ENCODE data around the gene POFUT1.

Gene POFUT1

GRCh38 chr20:32205843-32206759 lies 1.6 kb upstream of the POFUT1 start:
- DNase-seq (ENCODE audit: extremely low spot score, insufficient read length, low read depth) (no peak), FAIRE-seq (no peak)

DNA sequence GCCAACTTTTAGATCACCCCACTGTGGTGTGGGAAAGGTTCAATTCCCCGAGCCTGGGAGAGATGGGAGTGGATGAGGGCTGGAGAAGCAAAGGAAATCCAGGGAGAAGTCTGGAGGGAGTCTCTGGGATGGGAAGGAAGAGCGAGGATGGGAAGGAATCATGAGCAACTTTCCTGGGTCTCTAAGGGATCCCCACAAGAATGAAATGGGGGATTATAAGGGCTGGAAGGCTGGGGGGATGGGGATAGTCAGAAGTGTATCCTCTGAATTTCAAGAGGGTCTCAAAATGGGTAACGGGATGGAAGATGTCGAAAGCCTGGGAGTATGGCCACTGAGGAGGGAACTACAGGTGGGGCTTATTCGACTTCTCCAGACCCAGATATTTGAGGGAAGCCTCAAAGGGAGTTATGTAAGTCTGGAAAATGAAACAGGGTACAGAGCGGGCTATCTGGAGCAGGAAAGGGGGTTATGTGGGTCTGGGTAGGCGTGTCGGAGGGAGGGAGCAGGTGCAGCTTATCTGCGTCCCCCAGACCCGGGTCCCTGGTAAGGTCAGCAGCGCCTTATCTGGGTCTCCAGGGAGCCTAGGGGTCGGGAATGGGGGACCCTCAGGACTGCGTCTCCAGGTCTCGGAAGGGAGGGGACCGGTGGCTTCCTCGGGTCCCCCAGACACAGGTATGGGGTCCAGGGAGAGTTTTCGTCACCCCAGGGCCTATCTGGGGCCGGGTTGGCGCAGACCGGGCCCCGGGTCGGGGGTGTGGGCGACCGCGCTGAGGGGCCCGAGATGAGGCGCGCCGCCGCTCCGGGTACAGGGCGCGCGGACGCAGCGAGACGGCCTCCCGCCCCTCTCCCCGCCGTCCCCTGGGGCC lies 687 bp upstream of the POFUT1 start:
- FAIRE-seq = no peak

DNA sequence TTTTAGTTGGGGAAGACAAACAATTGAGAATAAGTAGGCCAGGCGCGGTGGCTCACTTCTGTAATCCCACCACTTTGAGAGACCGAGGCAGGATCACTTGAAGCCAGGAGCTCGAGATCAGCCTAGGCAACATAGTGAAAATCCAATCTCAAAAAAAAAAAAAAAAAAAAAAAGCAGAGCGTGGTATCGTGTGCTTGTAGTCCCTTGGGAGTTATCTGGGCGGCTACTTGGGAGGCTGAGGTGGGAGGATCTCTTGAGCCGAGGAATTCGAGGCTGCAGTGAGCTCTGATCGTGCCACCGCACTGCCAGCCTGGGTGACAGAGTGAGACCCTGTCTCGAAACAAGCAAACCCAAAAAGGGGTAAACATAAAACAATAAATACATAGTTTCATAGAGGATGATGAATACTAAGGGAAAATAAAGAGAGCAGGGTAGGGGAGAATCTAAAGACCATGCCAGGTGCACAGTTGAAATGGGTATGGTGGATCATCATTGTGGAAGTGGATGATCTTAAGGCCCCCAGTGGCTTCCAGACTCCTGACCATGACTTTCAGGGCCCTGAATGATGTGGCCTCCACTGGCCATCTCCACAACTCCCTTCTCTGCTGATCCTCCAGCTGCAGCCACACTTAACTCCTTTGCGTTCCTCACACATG lies 947 bp downstream of the POFUT1 start:
- DNase-seq (ENCODE audit: extremely low spot score, insufficient read length, low read depth) = no peak
- FAIRE-seq = no peak

More for the DNA sequence above, 687 bp upstream of the POFUT1 start:
- DNase-seq (ENCODE audit: extremely low spot score, insufficient read length, low read depth) = no peak

DNA sequence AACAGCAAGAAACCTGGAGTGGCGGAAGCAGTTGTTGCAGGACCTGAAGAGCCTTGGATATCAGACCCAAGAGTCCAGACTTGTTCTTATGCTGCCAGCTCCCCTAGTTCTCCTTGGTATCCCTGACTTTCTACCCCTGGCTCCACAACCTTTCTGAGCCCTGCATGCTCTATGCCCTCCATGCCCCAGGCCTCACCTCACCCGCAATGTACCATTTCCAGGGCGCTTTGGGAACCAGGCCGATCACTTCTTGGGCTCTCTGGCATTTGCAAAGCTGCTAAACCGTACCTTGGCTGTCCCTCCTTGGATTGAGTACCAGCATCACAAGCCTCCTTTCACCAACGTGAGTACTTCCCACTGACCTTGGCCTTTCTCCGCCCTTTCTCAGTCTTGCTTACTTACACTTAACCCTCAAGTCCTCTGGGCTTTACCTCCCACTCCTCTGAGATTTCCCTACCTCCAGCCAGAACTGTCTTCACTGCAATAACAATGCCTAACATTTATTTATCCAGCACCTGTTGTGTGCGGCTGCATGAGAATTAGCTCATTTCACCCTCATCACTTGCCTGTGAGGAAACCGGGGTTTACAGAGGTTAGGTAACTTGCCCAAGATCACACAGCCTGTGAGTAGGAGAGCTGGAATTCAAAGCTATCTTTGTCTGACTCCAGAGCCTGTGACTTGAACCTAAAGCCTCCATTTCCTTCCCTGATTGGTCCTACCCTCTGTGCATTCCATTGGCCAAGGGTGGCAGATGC lies 2.3 kb downstream of the POFUT1 start:
- no peak for FAIRE-seq
- DNase-seq (ENCODE audit: extremely low spot score, insufficient read length, low read depth) = no peak

GRCh38 chr20:32213870-32214269 lies 6.2 kb downstream of the POFUT1 start:
- FAIRE-seq = no peak
- DNase-seq (ENCODE audit: extremely low spot score, insufficient read length, low read depth) = no peak

GRCh38 chr20:32215147-32215546 lies 7.5 kb downstream of the POFUT1 start:
- FAIRE-seq = no peak
- DNase-seq (ENCODE audit: extremely low spot score, insufficient read length, low read depth) = no peak

GRCh38 chr20:32215729-32216128 lies 8.0 kb downstream of the POFUT1 start:
- DNase-seq (ENCODE audit: extremely low spot score, insufficient read length, low read depth) (no peak), FAIRE-seq (no peak)

DNA sequence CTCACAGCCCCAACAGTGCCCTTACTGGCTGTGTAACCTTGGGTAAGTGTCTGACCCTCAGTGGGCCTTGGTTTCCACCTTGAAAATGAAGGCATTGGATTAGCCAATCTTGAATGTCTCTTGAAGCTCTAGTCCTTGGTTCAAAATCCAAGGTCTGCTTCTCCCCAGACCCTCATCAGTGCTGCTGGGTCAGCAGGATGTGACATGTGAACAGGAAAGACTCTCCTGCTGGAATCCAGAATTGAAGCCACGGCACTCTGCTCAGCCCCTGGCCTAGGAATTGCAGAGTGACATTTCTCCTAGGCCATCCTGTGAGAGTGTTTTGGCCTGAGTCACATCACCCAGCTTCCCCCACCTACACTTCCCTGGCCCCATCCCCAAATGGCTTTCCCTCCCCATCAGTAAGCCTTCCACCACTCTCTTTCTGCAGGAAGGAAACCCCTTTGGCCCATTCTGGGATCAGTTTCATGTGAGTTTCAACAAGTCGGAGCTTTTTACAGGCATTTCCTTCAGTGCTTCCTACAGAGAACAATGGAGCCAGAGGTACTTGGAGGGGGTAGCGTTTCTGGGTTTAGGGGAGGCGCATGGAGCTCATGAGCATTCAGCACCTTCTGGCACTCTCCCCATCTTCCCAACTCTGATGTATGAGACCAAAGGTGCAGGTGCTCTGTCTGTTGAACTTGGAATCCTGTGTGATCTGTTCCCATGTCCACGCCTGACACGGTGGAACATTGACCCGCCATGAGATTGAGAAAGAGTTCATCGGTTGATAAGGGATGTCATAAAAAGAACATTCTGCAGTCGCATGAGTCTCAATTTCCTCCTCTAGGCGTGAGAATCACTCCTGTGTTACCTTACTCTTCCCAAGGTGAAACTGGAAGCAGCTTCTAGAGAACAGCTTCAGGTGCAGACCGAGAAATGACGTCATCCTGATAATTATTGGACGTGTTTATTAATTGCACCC lies 8.8 kb downstream of the POFUT1 start:
- FAIRE-seq = no peak
- no peak for DNase-seq (ENCODE audit: extremely low spot score, insufficient read length, low read depth)

DNA sequence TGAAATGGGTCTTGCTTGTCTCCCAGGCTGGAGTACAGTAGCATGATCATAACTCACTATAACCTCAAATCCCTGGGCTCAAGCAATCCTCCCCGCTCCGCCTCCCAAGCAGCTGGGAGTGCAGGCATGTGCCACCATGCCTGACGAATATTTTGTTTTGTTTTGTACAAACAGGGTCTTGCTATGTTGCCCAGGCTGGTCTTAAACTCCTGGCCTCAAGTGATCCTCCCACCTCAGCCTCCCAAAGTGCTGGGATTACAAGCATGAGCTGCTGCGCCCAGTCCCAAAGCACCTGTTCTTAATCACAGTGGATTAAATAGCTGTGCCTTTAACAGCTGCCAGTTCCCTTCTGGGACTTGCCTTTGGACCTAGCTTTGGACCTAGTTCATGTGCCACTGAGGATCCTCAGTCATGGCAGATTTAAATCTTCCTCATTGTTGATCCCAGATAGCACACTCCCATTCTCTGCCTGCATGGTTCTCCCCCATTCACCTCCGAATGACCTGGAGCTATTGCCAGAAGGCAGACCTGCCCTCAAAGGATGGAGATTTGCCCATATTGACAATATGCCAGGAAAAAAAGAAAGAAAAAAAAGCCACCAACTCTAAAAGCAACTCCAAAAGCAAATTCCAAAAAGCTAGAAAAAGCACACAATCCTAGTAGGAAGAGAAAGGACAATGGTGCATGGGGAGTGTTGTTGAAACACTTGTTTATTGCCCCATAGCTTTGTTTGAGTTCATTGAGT lies 10.6 kb downstream of the POFUT1 start:
- DNase-seq (ENCODE audit: extremely low spot score, insufficient read length, low read depth) (no peak), FAIRE-seq (no peak)

DNA sequence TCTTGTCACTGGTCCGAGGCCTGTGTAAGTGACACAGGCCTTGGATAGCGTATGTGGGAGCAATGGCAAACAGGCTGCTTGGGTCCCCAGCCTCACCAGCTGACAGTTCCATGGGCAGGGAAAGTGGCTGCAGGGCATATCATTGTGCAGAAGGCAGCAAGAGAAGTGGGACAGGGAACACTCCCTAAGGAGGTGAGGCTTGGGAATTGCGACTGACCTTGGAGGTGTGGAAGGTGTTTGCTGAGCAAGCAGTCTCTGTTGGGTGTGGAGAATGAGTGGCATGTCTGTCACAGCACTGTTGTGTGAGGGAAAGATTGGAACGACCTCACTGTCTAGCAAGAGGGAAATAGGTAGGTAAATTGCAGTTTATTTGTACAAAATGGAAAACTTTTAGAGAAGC lies 16.8 kb downstream of the POFUT1 start:
- FAIRE-seq (no peak), DNase-seq (ENCODE audit: extremely low spot score, insufficient read length, low read depth) (no peak)

GRCh38 chr20:32226391-32226790 lies 18.7 kb downstream of the POFUT1 start:
- no peak for DNase-seq (ENCODE audit: extremely low spot score, insufficient read length, low read depth)
- FAIRE-seq = no peak

DNA sequence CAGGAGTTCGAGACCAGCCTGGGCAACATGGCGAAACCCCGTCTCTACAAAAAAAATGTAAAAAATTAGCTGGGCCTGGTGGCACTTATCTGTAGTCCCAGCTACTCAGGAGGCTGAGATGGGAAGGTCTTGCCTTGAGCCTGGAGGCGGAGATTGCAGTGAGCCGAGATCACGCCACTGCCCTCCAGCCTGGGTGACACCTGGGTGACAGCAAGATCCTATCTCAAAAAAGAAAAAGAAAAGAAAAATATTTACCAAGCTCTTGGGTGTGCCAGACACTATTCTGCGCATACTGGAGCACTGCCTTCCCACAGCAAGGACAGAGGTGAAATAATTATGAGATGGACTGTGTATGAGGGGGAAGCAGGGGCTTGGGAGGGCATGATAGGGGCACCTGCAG lies 19.6 kb downstream of the POFUT1 start:
- no peak for FAIRE-seq
- DNase-seq (ENCODE audit: extremely low spot score, insufficient read length, low read depth) = no peak

DNA sequence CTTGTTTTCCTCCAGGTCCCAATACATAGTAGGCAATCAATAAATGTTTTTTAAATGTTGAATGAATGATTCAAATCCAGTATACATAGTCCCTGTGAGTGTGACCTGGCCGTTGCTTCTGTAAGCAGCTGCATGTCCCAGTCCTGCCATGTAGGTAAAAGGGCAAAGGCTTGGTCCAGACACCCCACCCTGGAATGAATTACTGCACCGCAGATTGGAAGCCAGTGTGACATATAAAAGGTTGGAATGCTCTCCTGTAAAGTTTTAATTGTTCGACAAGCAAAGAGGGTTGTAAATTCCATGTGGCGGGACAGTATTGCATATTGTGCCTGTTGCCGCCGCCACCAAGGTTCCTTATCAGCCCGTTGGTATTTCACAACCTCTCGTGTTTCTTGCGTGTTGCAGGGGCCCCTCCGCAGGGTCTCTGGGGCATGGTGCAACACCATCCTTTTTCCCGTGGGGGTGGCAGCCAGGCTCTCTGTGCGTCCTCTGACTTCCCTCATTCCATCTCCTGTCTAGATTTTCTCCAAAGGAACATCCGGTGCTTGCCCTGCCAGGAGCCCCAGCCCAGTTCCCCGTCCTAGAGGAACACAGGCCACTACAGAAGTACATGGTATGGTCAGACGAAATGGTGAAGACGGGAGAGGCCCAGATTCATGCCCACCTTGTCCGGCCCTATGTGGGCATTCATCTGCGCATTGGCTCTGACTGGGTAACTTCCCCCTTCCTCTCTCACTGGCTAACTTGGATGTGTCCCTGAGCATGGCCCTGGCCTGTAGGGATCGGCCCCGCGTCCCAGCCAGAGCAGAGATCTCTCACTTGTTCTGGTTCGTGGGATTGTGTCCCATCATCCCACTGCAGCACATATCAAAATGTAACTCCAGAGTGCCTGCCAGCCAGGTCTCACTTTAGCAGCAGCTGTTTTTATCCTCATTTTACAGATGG lies 20.3 kb downstream of the POFUT1 start:
- DNase-seq (ENCODE audit: extremely low spot score, insufficient read length, low read depth) = no peak

GRCh38 chr20:32229251-32229747 lies 21.6 kb downstream of the POFUT1 start:
- DNase-seq (ENCODE audit: extremely low spot score, insufficient read length, low read depth) (no peak), FAIRE-seq (no peak)

More for the DNA sequence above, 20.3 kb downstream of the POFUT1 start:
- FAIRE-seq = no peak

DNA sequence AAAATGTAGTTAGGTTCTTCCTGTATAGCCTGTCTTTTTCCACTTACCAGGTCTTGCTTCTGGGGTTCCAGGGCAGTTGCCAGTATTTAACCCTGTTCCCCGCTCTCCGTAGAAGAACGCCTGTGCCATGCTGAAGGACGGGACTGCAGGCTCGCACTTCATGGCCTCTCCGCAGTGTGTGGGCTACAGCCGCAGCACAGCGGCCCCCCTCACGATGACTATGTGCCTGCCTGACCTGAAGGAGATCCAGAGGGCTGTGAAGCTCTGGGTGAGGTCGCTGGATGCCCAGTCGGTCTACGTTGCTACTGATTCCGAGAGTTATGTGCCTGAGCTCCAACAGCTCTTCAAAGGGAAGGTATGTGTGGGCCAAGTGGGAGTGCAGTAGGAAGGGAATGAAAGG lies 23.0 kb downstream of the POFUT1 start:
- FAIRE-seq (no peak), DNase-seq (ENCODE audit: extremely low spot score, insufficient read length, low read depth) (no peak)

DNA sequence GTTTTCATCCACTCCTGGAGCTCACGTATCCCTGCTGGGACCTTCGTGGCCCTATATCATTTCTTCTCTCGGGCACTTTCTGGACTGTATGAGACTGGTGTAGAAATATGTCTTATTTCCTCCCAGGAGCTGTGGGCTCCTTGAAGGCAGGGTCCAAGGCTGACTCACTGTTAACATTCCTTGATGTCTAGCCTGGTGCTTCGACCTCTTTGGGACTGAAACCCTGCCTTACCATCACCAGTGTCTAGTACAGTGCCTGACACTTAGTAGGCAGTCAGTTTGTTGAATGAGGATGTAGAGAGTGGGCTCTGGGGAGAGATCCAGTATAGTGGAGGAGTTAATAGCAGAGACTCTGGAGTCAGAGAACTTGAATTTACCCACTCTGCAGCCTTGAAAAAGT lies 23.6 kb downstream of the POFUT1 start:
- no peak for DNase-seq (ENCODE audit: extremely low spot score, insufficient read length, low read depth)

DNA sequence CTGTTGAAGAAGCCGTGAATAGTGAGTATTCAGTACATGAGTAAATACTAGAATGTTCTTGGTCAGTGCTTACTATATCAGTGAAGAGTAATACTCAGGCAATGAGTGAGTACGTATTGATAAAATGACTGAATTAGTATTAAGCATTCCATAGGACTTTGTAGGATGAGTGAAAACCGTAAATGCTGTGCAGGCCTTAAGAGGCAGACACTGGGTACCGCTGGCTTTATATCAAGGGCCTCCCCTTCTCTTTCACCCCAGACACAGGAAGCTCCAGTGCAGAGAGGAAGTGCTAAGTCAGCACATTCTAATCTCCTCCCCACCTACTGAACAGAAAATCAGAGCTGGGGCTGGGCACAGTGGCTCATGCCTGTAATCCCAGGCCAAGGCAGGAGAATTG lies 24.2 kb downstream of the POFUT1 start:
- DNase-seq (ENCODE audit: extremely low spot score, insufficient read length, low read depth) = no peak
- peak; percentile 47 for FAIRE-seq

More for the DNA sequence above, 23.6 kb downstream of the POFUT1 start:
- no peak for FAIRE-seq

Data from GM18507 (cell line).